HG03565 (cell line): ENCODE results near the gene FAAP20.
"Not testable (repeated sequence)": the region's sequence is repeated elsewhere in the genome, so short reads cannot be mapped to it uniquely, and the experiment has no call there.

Experiments
- ATAC-seq: cut with Tn5 transposase; IDR thresholded peaks from one replicate; pipeline ENCODE4 v1.9.1; 2021; ENCODE audit warnings: mild to moderate bottlenecking, moderate library complexity; ENCODE audit not compliant: unreplicated experiment

FAAP20 gene

DNA sequence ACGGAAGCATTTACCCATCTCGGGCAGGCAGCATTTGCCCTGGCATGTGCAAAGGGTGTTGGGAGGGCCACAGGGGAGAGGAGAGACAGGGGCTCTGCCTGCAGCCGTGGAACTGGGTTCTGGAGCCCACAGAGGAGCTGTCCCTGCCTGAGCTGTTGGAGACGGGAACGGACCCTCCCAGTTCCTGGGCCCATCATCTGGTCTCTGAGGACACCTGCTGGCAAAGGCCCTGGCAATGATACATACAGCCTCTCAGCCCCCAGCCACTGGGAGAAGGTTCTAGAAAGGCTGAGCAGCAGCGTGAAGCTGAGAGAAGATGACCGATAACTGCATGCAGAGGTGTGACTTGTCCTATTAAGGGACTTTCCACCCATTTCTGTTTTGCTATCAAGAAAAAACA lies 31.4 kb downstream of the FAAP20 start:
- ATAC-seq = no peak

- ATAC-seq = no peak
Measured at GRCh38 chr1:2160451-2161300, 33.9 kb downstream of the FAAP20 start.

- ATAC-seq = no peak
Measured at GRCh38 chr1:2159124-2159523, 35.4 kb downstream of the FAAP20 start.

- no peak for ATAC-seq
Measured at GRCh38 chr1:2158272-2158671, 36.3 kb downstream of the FAAP20 start.

- ATAC-seq = no peak
Measured at GRCh38 chr1:2157856-2158255, 36.7 kb downstream of the FAAP20 start.

DNA sequence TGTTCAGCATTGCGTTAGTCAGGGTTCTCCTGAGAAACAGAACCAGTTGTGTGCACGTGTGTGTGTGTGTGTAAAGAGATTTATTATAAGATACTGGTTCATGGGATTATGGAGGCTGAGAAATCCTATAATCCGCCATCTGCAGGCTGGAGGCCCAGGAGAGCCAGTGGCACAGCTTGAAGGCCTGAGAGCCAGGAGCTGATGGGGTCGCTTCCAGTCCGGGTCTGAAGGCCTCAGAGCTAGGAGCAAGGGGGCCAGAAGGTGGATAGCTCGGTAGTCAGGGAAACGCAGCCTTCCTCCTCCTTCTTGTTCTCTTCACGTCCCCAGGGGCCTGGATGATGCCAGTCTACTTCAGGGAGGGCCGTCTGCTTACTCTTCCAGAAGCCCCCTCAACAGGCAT lies 37.7 kb downstream of the FAAP20 start:
- ATAC-seq = no peak

DNA sequence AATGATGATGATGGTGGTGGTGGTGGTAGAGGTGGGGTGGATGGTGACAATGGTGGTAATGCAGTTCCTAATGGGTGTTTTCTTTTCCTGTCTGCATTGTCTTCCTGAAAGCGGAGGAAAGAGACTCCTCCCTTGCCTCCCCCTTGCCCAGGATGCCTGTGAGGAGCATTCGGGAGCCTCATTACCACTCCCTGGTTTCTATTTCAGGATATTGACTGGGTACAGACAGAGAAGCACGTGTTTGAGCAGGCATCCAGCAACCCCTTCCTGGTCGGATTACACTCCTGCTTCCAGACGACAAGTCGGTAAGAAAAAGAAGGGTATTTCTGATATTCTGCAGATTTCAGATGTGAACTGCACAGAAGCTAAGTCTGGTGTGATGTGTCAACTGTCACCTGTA lies 38.8 kb downstream of the FAAP20 start:
- ATAC-seq = no peak

GRCh38 chr1:2155147-2155598 lies 39.4 kb downstream of the FAAP20 start:
- ATAC-seq = no peak

DNA sequence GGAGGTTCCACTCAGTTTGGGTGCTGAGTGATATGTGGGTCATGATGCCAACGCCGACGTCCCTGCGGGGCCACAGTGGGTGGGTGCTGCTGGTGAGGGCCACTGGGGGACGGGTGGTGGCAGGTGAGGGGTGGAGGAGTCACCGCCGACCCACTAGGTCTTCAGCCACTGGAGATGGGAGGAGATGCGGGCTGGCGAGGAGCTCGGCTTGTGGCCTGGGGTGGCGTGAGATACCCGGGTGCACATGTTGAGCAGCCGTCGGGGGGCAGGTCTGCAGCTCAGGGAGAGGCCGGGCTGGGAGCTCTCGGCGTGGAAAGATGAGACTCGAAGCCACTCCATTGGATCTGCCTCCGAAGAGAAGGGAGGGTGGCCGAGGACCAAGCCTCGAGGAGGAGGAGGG lies 40.5 kb downstream of the FAAP20 start:
- ATAC-seq = no peak

GRCh38 chr1:2152954-2153353 lies 41.6 kb downstream of the FAAP20 start:
- no peak for ATAC-seq

GRCh38 chr1:2151911-2152310 lies 42.7 kb downstream of the FAAP20 start:
- no peak for ATAC-seq

- no peak for ATAC-seq
Measured at GRCh38 chr1:2151252-2151651, 43.3 kb downstream of the FAAP20 start.

- ATAC-seq = no peak
Measured at GRCh38 chr1:2150801-2151200, 43.8 kb downstream of the FAAP20 start.

DNA sequence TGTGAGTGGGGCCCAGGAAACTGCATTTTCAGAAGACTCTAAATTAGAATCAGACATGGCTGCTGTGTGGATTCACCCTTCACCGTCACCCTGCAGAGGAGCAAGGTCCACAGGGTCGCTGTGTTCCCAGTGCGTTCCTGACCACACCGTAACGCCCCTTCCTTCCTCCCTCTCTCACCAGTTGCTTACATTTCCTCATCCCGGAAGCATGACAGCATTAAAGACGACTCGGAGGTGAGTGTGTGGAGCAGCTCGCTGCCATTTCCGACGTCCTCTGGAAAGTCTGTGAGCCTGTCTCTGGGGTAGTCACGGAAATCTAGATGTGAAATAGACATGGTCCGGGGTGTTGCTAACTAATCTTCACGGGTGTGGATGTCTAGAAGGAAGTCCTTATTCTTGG lies 45.9 kb downstream of the FAAP20 start:
- no peak for ATAC-seq

GRCh38 chr1:2147869-2148268 lies 46.7 kb downstream of the FAAP20 start:
- not testable (repeated sequence) for ATAC-seq

GRCh38 chr1:2146836-2147517 lies 47.6 kb downstream of the FAAP20 start:
- ATAC-seq = no peak

DNA sequence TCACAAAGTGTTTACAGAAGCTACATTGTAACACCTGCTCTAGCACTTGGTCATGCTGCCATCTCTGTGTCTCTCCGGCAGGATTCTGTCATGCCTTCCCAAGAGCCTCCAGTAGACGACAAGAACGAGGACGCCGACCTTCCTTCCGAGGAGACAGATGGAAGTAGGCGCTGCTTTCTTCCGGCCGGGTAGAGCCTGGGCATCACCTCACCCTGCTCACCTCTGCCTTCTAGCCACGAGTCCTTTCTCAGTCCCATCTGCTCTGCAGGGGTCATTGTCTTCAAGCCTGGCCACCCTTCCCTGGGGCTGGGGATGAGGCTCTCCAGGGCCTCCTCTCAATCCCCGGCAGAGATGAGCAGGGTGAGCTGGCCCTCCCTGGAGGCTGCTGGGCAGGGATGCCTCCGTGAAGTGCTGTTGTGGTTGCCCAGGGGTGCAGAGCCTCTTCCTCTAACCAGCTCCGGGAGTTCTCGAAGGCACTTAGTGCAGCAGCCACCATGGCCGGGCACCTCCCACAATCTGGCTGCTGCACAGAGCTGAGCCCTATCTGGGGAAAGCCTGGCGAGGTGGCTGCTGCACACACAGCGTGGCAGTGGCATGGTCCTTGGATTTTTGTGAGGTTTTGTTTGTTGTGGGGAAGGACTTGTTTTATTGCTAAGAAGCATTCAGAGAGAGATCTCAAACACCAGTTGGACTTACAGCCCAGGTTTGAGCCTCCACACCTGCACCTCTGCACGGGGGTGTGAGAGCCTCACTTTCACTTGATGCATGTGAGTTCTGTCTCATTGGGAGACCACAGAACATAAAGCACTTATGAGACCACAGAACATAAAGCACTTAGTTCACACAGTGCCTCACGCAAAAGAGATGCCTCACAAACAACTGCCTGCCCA lies 48.4 kb downstream of the FAAP20 start:
- ATAC-seq = no peak

DNA sequence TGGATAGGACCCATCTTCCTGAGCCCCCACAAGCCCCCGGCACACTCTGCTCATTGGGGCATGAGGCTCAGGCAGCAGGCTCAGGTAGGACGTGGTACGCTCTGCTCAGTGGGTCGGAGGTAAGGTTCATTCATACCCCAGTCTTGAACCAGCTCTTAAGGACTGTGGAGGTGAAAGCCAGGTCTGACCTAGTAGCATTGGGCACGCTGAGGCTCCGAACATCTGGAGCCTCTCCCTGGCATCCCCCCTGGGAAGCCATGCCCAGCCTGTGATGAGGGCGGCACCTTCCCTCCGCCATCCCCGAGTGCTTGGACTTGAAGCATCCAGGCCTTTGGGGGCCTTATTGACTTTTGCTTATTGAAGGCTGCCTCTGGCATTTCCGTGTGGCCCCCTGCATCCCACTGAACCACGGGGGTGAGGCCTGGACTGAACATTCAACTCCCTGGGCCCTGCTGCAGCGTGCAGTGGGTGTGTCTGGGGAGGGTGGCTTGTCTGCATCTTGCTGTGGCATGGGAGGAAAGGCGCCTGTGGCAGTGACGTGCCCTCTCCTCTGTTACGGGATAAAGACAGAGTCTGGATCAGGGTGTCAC lies 50.0 kb downstream of the FAAP20 start:
- no peak for ATAC-seq

- no peak for ATAC-seq
Measured at GRCh38 chr1:2143814-2144500, 50.6 kb downstream of the FAAP20 start.

- ATAC-seq = no peak
Measured at GRCh38 chr1:2141025-2141424, 53.5 kb downstream of the FAAP20 start.
